H9 (cell line): ENCODE data around the gene DHCR7. TPM values are rescaled to one million over a fixed set of nuclear protein-coding genes. Genes with fewer than 3 reads are reported as not detected.

Source experiments
- DNase-seq: peaks from one replicate; pipeline ENCODE4 v3.0.0-alpha.2; 2017
- H2AFZ ChIP-seq: one replicate; pipeline ENCODE4 v1.6.1; 2013; ENCODE audit warnings: mild to moderate bottlenecking, low read length, control low read depth, moderate library complexity
- H2AK5ac ChIP-seq: 2 replicates; pipeline ENCODE4 v1.6.1; 2013; ENCODE audit warnings: low read length, control low read depth, mixed read lengths; ENCODE audit not compliant: insufficient read length
- H2BK120ac ChIP-seq: one replicate; pipeline ENCODE4 v1.6.1; 2013; ENCODE audit warnings: low read depth, mild to moderate bottlenecking, low read length, control low read depth, inconsistent platforms; ENCODE audit not compliant: poor library complexity, severe bottlenecking
- H2BK12ac ChIP-seq: 2 replicates; pipeline ENCODE4 v1.6.1; 2013; ENCODE audit warnings: low read length, control low read depth, mixed read lengths, low read depth; ENCODE audit not compliant: insufficient read length
- H2BK15ac ChIP-seq: 2 replicates; pipeline ENCODE4 v1.6.1; 2013; ENCODE audit warnings: low read depth, low read length, control low read depth
- H2BK20ac ChIP-seq: one replicate; pipeline ENCODE4 v1.6.1; 2013; ENCODE audit warnings: low read depth, mild to moderate bottlenecking, low read length, control low read depth, inconsistent platforms; ENCODE audit not compliant: poor library complexity, severe bottlenecking
- H2BK5ac ChIP-seq: 2 replicates; pipeline ENCODE4 v1.6.1; 2013; ENCODE audit warnings: low read length, control low read depth, mixed read lengths; ENCODE audit not compliant: insufficient read length
- H3K14ac ChIP-seq: 2 replicates; pipeline ENCODE4 v1.6.1; 2013; ENCODE audit warnings: low read length, control low read depth; ENCODE audit not compliant: insufficient read depth
- H3K18ac ChIP-seq: 2 replicates; pipeline ENCODE4 v1.6.1; 2013; ENCODE audit warnings: low read depth, mild to moderate bottlenecking, mixed read lengths, low read length, control low read depth; ENCODE audit not compliant: insufficient read length
- H3K23ac ChIP-seq: 2 replicates; pipeline ENCODE4 v1.6.1; 2013; ENCODE audit warnings: low read length, control low read depth, mixed read lengths, low read depth; ENCODE audit not compliant: insufficient read length
- H3K23me2 ChIP-seq: 2 replicates; pipeline ENCODE4 v1.6.1; 2013; ENCODE audit warnings: low read depth, mild to moderate bottlenecking, mixed read lengths, low read length, control low read depth; ENCODE audit not compliant: insufficient read length, poor library complexity, severe bottlenecking
- H3K27ac ChIP-seq: 2 replicates; pipeline ENCODE4 v1.5.1; 2013; ENCODE audit warnings: low read length, control low read depth, mixed read lengths, low read depth; ENCODE audit not compliant: insufficient read length
- H3K27me3 ChIP-seq: 2 replicates; pipeline ENCODE4 v1.6.1; 2013; ENCODE audit warnings: low read length, control low read depth, inconsistent platforms; ENCODE audit not compliant: insufficient read depth
- H3K4ac ChIP-seq: 2 replicates; pipeline ENCODE4 v1.6.1; 2013; ENCODE audit warnings: low read depth, mild to moderate bottlenecking, control low read depth, inconsistent platforms, low read length, moderate library complexity
- H3K4me1 ChIP-seq: 2 replicates; pipeline ENCODE4 v1.6.1; 2013; ENCODE audit warnings: low read length, control low read depth, inconsistent platforms; ENCODE audit not compliant: insufficient read depth
- H3K4me2 ChIP-seq: 2 replicates; pipeline ENCODE4 v1.6.1; 2013; ENCODE audit warnings: low read length, control low read depth, mixed read lengths; ENCODE audit not compliant: insufficient read length, insufficient read depth
- H3K56ac ChIP-seq: 2 replicates; pipeline ENCODE4 v1.6.1; 2013; ENCODE audit warnings: low read depth, mild to moderate bottlenecking, mixed read lengths, low read length, control low read depth; ENCODE audit not compliant: insufficient read length
- H3K79me1 ChIP-seq: 2 replicates; pipeline ENCODE4 v1.6.1; 2013; ENCODE audit warnings: low read depth, mild to moderate bottlenecking, moderate library complexity, low read length, control low read depth, inconsistent platforms; ENCODE audit not compliant: insufficient read depth, poor library complexity, severe bottlenecking
- H3K79me2 ChIP-seq: 2 replicates; pipeline ENCODE4 v1.6.1; 2013; ENCODE audit warnings: low read length, control low read depth, inconsistent platforms; ENCODE audit not compliant: insufficient read depth
- H3K9ac ChIP-seq: 2 replicates; pipeline ENCODE4 v1.6.1; 2013; ENCODE audit warnings: low read length, control low read depth, mixed read lengths; ENCODE audit not compliant: insufficient read length; ENCODE audit errors: extremely low read depth
- H3K9me3 ChIP-seq: one replicate; pipeline ENCODE4 v1.6.1; 2013; ENCODE audit warnings: low read depth, low read length, inconsistent platforms; ENCODE audit not compliant: control insufficient read depth
- H3T11ph ChIP-seq: one replicate; pipeline ENCODE4 v1.6.1; 2013; ENCODE audit warnings: mild to moderate bottlenecking, low read length, control low read depth, inconsistent platforms
- H4K20me1 ChIP-seq: one replicate; pipeline ENCODE4 v1.6.1; 2013; ENCODE audit not compliant: control insufficient read depth, insufficient read length, insufficient read depth
- H4K5ac ChIP-seq: 2 replicates; pipeline ENCODE4 v1.6.1; 2013; ENCODE audit warnings: low read depth, mild to moderate bottlenecking, mixed read lengths, low read length, control low read depth; ENCODE audit not compliant: insufficient read length
- H4K8ac ChIP-seq: replicated peaks from 2 replicates; pipeline ENCODE4 v1.6.1; 2013; ENCODE audit warnings: low read length, control low read depth, mixed read lengths, low read depth; ENCODE audit not compliant: insufficient read length
- H4K91ac ChIP-seq: 2 replicates; pipeline ENCODE4 v1.6.1; 2013; ENCODE audit warnings: low read depth, mild to moderate bottlenecking, moderate library complexity, mixed read lengths, low read length, control low read depth; ENCODE audit not compliant: insufficient read length
- H3K27ac Mint-ChIP-seq, 3 experiments: 2 replicates in 2 of 3; 3 replicates in 1 of 3; pipeline ENCODE4 v1.8.0; 2020 to 2021; ENCODE audit warnings: mixed read lengths in 3 of 3, mild to moderate bottlenecking in 1 of 3, moderate library complexity in 1 of 3
- H3K27me3 Mint-ChIP-seq: 2 replicates; pipeline ENCODE4 v1.8.0; 2021; ENCODE audit warnings: low read depth, mild to moderate bottlenecking, moderate library complexity, mixed read lengths
- H3K36me3 Mint-ChIP-seq, 3 experiments: 2 replicates in 2 of 3; 3 replicates in 1 of 3; pipeline ENCODE4 v1.8.0; 2020 to 2021; ENCODE audit warnings: low read depth in 3 of 3, mixed read lengths in 3 of 3; ENCODE audit not compliant: insufficient read depth in 1 of 3
- H3K4me1 Mint-ChIP-seq, 2 experiments: 2 replicates each; pipeline ENCODE4 v1.8.0; 2020; ENCODE audit warnings: mixed read lengths in 2 of 2
- H3K4me3 Mint-ChIP-seq, 2 experiments: 2 replicates in 1 of 2; 3 replicates in 1 of 2; pipeline ENCODE4 v1.8.0; 2020 to 2021; ENCODE audit warnings: mild to moderate bottlenecking in 2 of 2, mixed read lengths in 2 of 2, moderate library complexity in 1 of 2
- H3K9me3 Mint-ChIP-seq, 2 experiments: 2 replicates in 1 of 2; 3 replicates in 1 of 2; pipeline ENCODE4 v1.8.0; 2020; ENCODE audit warnings: mild to moderate bottlenecking in 2 of 2, mixed read lengths in 2 of 2, moderate library complexity in 1 of 2
- WGBS: extraction: QIAGEN DNeasy Blood & Tissue Kit; methylation state at CpG from one replicate; pipeline ENCODE4 v1.1.7; 2013; ENCODE audit warnings: missing lambda C conversion rate, low lambda C conversion rate, mixed read lengths; ENCODE audit not compliant: insufficient read length; ENCODE audit errors: extremely low coverage; 5-methylcytosine and 5-hydroxymethylcytosine counted together
- total RNA-seq: library from RNA; stranded (reverse); gene quantifications from 2 replicates; pipeline ENCODE4 v1.2.1, GENCODE V29; 2021
- TF ChIP-seq, protein P1 (sequence below): fragments of 200-600 bp; sonication (generic); conservative IDR thresholded peaks from 3 replicates; pipeline ENCODE4 v1.8.0; 2021; ENCODE audit warnings: antibody characterized with exemption, mild to moderate bottlenecking

Gene DHCR7
- total RNA-seq, 1 experiment from 2014 or later, result 124 TPM

DNA sequence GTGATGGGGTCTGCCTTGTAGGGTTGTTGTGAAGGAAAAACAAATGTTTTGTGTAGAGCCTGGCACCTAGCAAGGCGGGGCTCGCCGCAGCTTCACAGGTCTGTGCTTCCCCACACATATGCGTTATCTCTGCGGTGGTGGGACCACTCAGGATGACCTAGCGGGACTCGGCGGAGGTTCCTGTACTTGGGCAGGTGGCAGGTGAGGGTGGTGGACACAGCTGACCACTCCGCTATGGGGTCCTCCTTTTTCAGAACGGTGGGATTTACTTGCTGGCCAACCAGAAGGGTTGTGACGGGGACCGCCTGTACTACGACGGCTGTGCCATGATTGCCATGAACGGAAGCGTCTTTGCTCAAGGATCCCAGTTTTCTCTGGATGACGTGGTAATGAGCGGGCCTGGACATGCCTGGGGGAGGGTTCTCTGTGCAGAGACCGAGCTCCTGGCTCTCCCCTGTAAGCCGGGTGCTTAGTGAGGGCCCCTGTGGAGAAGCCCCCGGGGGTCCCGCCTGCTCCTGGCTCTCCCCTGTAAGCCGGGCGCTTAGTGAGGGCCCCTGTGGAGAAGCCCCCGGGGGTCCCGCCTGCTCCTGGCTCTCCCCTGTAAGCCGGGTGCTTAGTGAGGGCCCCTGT lies 26.1 kb upstream of the DHCR7 start:
- no peak overlapping the region for H3K4me3 Mint-ChIP-seq
- H3K4me1 ChIP-seq, result no peaks in the 10 kb centered on the region
- H3K27ac ChIP-seq, result no peak overlapping the region
- no peak overlapping the region for H2AFZ ChIP-seq
- H3K9ac ChIP-seq, result no peak overlapping the region
- peaks cover 3% of the 10 kb centered on the region for H3K9me3 ChIP-seq
- peaks cover 1 to 4% of the 10 kb centered on the region in 2 experiments for H3K9me3 Mint-ChIP-seq
- no peak overlapping the region for H3K4me2 ChIP-seq
- H3K27me3 Mint-ChIP-seq, result no peaks in the 10 kb centered on the region; the same call in 1 of the 2 replicates
- no peaks in the 10 kb centered on the region for H4K20me1 ChIP-seq
- no peak overlapping the region for H2BK120ac ChIP-seq
- no peaks in the 10 kb centered on the region for H3K23me2 ChIP-seq
- H3K23ac ChIP-seq, result no peak overlapping the region
- no peak overlapping the region for H2AK5ac ChIP-seq
- H3K36me3 Mint-ChIP-seq, result peaks cover 14 to 61% (median 34%) of the 10 kb centered on the region in 3 experiments; a peak in 6 of 7 replicates
- no peak for DNase-seq
- no peak overlapping the region for H3K56ac ChIP-seq
- no peaks in the 10 kb centered on the region for H3K79me2 ChIP-seq
- H2BK20ac ChIP-seq, result no peak overlapping the region
- H2BK15ac ChIP-seq, result no peak overlapping the region
- TF ChIP-seq, protein P1, sequence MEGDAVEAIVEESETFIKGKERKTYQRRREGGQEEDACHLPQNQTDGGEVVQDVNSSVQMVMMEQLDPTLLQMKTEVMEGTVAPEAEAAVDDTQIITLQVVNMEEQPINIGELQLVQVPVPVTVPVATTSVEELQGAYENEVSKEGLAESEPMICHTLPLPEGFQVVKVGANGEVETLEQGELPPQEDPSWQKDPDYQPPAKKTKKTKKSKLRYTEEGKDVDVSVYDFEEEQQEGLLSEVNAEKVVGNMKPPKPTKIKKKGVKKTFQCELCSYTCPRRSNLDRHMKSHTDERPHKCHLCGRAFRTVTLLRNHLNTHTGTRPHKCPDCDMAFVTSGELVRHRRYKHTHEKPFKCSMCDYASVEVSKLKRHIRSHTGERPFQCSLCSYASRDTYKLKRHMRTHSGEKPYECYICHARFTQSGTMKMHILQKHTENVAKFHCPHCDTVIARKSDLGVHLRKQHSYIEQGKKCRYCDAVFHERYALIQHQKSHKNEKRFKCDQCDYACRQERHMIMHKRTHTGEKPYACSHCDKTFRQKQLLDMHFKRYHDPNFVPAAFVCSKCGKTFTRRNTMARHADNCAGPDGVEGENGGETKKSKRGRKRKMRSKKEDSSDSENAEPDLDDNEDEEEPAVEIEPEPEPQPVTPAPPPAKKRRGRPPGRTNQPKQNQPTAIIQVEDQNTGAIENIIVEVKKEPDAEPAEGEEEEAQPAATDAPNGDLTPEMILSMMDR, result no peak
- no peak overlapping the region for H4K8ac ChIP-seq
- H3T11ph ChIP-seq, result no peak overlapping the region
- no CpG with 5 or more reads among the region's 27 CpGs for WGBS
- no peaks in the 10 kb centered on the region for H3K27me3 ChIP-seq
- no peaks in the 10 kb centered on the region for H3K79me1 ChIP-seq
- H4K5ac ChIP-seq, result no peak overlapping the region
- peak overlapping the region in 1 of 3 experiments; percentile 75; a peak in 1 of 7 replicates for H3K27ac Mint-ChIP-seq
- no peak overlapping the region for H2BK12ac ChIP-seq
- no peak overlapping the region for H2BK5ac ChIP-seq
- no peak overlapping the region for H3K14ac ChIP-seq
- no peak overlapping the region for H3K18ac ChIP-seq
- peaks cover 9 to 14% of the 10 kb centered on the region in 2 experiments for H3K4me1 Mint-ChIP-seq
- H4K91ac ChIP-seq, result no peak overlapping the region
- H3K4ac ChIP-seq, result no peak overlapping the region
